Measurements from ENCODE around the gene CACNA1H. TPM values are rescaled to one million over a fixed set of nuclear protein-coding genes. Genes with fewer than 3 reads are reported as not detected.

CACNA1H gene
- total and polyA plus RNA-seq, 2 donors (not counting 3 experiments of a cell fraction or from before 2014, with no cell fraction given), result 0.03 TPM; not detected in 1

DNA sequence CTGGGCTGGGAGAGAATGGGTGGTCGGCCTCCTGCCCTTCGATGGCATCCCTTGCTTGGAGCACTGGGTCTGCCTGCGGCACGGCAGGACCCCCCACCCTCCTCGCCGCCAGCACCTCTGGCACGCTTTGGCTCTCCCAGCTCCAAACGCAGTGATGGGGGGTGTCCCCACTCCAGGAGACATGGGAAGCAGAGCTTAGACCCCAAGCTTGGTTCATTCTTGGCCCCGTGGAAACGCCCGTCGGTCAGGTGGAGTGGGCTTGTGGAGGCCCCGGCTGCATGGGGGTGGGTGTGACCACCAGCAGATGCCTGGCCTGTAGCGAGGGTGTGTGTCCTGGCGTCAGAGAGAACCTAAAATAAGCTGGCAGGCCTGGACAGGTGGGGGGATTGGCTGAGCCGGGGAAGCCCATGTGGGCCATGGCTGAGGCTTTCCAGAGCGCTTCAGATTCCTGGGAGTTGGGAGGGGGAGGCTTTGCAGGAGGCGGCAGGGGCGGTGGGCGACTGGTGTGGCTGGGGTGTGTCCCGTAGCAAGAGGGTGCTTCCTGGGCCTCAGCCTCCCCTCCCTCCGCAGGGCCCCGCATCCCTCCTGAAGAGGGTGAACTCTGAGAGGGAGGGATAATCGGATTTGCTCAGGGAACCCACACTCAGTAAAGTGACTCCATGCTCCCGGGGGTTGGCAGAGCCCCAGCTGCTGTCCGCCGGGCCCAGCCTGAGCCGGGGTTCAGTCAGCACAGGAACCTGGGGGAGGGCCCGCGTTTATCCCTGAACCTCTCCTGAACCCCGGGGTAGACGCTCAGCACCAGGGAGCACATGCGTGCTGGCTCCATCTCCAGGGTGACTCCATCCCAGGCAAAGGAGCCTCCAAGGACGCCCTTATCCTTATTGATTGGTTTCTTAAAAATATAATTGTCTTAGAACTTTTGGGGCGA lies 3.4 kb downstream of the CACNA1H start:
- no TSS peak for BruUV-seq (replicated peaks)
- Histone ChIP-seq H3K4me3 (replicated peaks in 1 of 3; ENCODE audit: insufficient read depth in 1 of 3, low read depth in 1 of 3, low read length in 3 of 3) (no peak overlapping the region), H3K9me3 (replicated peaks; ENCODE audit: control insufficient read depth, insufficient read depth, low read length) (no peaks in the 10 kb centered on the region), H3K27me3 (ENCODE audit: control insufficient read depth in 2 of 2, insufficient read depth in 2 of 2, low read length in 2 of 2) (peaks cover 16 to 22% of the 10 kb centered on the region in 2 experiments), H4K20me1 (replicated peaks; ENCODE audit: control insufficient read depth, extremely low read depth, insufficient read depth, low read length) (no peaks in the 10 kb centered on the region), H3K79me2 (ENCODE audit: control insufficient read depth, insufficient read depth, low read length) (no peaks in the 10 kb centered on the region), H3K4me2 (ENCODE audit: insufficient read depth, low read length) (no peak overlapping the region), H3K36me3 (ENCODE audit: control insufficient read depth in 2 of 2, extremely low read depth in 1 of 2, insufficient read depth in 2 of 2, low read length in 2 of 2) (no peaks in the 10 kb centered on the region), H3K4me1 (ENCODE audit: control insufficient read depth, extremely low read depth, insufficient read depth, low read length) (no peaks in the 10 kb centered on the region), H3K27ac (ENCODE audit: insufficient read depth, low read depth, low read length) (no peak overlapping the region), H3K9me1 (replicated peaks; ENCODE audit: control insufficient read depth, extremely low read depth, insufficient read depth, low read length) (no peaks in the 10 kb centered on the region), H2AFZ (ENCODE audit: low read depth, low read length) (no peak overlapping the region), H3K9ac (replicated peaks; ENCODE audit: extremely low read depth, insufficient read depth, low read length) (no peak overlapping the region)
- FAIRE-seq, result no peak
- no peak for DNase-seq (ENCODE audit: low read depth, low spot score)
- CTCF ChIA-PET, result no interaction called here
- intact Hi-C loops (cut with micrococcal nuclease) (no loop called here), dilution Hi-C loops (cut with MboI; ENCODE audit: extremely low pct_ligation_motif_present, low sequenced_read_pairs) (no loop called here)
- TF ChIP-seq POLR2AphosphoS5 (IDR thresholded peaks at IDR 0.05; ENCODE audit: insufficient read depth, low read depth, low read length) (no peak), FOS (IDR thresholded peaks at IDR 0.05; ENCODE audit: borderline replicate concordance, insufficient read depth, low read length) (no peak), JUN (IDR thresholded peaks at IDR 0.05; ENCODE audit: borderline replicate concordance, insufficient read depth, insufficient read length, low read depth) (no peak), MYC (IDR thresholded peaks at IDR 0.05; ENCODE audit: low read depth, low read length) (no peak), EZH2 (IDR thresholded peaks at IDR 0.05; ENCODE audit: borderline replicate concordance, low read depth, low read length, severe bottlenecking) (no peak), GATA2 (IDR thresholded peaks at IDR 0.05; ENCODE audit: insufficient read depth, insufficient read length, low read depth, low read length) (no peak), POLR2A (IDR thresholded peaks at IDR 0.05; ENCODE audit: low read depth, low read length) (no peak)
- TF ChIP-seq, protein P1, sequence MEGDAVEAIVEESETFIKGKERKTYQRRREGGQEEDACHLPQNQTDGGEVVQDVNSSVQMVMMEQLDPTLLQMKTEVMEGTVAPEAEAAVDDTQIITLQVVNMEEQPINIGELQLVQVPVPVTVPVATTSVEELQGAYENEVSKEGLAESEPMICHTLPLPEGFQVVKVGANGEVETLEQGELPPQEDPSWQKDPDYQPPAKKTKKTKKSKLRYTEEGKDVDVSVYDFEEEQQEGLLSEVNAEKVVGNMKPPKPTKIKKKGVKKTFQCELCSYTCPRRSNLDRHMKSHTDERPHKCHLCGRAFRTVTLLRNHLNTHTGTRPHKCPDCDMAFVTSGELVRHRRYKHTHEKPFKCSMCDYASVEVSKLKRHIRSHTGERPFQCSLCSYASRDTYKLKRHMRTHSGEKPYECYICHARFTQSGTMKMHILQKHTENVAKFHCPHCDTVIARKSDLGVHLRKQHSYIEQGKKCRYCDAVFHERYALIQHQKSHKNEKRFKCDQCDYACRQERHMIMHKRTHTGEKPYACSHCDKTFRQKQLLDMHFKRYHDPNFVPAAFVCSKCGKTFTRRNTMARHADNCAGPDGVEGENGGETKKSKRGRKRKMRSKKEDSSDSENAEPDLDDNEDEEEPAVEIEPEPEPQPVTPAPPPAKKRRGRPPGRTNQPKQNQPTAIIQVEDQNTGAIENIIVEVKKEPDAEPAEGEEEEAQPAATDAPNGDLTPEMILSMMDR (IDR thresholded peaks at IDR 0.05; ENCODE audit: extremely low read depth in 1 of 2, insufficient read depth in 1 of 2, low read depth in 1 of 2, low read length in 2 of 2), result no peak
- TF ChIP-seq, protein P2, sequence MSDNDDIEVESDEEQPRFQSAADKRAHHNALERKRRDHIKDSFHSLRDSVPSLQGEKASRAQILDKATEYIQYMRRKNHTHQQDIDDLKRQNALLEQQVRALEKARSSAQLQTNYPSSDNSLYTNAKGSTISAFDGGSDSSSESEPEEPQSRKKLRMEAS (IDR thresholded peaks at IDR 0.05; ENCODE audit: insufficient read depth, insufficient read length), result no peak
- POLR2A ChIA-PET, result no interaction called here

All from endothelial cell of umbilical vein (primary cell).